Thyroid gland (tissue), 4 donors: Measurements from ENCODE around the gene PCYT1B. TPM values are rescaled to one million over a fixed set of nuclear protein-coding genes. Genes with fewer than 3 reads are reported as not detected.

Experiments
- DNase-seq, 2 donors: peaks; one replicate each; pipeline ENCODE4 v3.0.0-alpha.2; 2019
- H3K27ac ChIP-seq, 3 donors: fragments of 200-600 bp; sonication (generic); 1 replicate in 2 of 3; 2 replicates in 1 of 3; pipeline ENCODE4 v1.5.1; 2016 to 2019; ENCODE audit warnings: mild to moderate bottlenecking in 1 of 3, moderate library complexity in 1 of 3
- H3K27me3 ChIP-seq: fragments of 200-600 bp; sonication (generic); one replicate; pipeline ENCODE4 v1.5.1; 2019
- H3K36me3 ChIP-seq, 2 donors: fragments of 200-600 bp; sonication (generic); one replicate each; pipeline ENCODE4 v1.5.1; 2016 to 2019
- H3K4me1 ChIP-seq, 2 donors: fragments of 200-600 bp; sonication (generic); one replicate each; pipeline ENCODE4 v1.5.1; 2017 to 2019
- H3K4me3 ChIP-seq, 3 donors: fragments of 200-600 bp; sonication (generic); replicated peaks in 1 of 3; 1 replicate in 2 of 3; 2 replicates in 1 of 3; pipeline ENCODE4 v1.5.1; 2016; ENCODE audit warnings: mild to moderate bottlenecking in 1 of 3
- H3K9me3 ChIP-seq: fragments of 200-600 bp; sonication (generic); one replicate; pipeline ENCODE4 v1.5.1; 2017
- POLR2A ChIP-seq, 2 donors: fragments of 450-650 bp; IDR thresholded peaks; one replicate each; pipeline ENCODE4 v1.6.1; 2017; ENCODE audit warnings: antibody characterized with exemption in 2 of 2, mild to moderate bottlenecking in 2 of 2, moderate library complexity in 1 of 2
- WGBS, 2 donors: methylation state at CpG; one replicate each; pipeline ENCODE4 v1.1.5; 2017; 5-methylcytosine and 5-hydroxymethylcytosine counted together
- intact Hi-C: fragments of 100-400 bp; cut with DNase I; formaldehyde crosslinking; loops from one replicate; pipeline ENCODE4 v1.15.1; 2023
- small RNA-seq: library from RNA; depleted of rRNA; stranded (forward); fragments of <200 nt; gene quantifications from one replicate; pipeline ENCODE3, GENCODE V24; 2016
- total RNA-seq, 4 donors: library from RNA; depleted of rRNA; stranded (reverse); fragments of >200 nt; gene quantifications; one replicate each; pipeline ENCODE4 v1.2.3, GENCODE V29; 2016
- TF ChIP-seq, protein P1 (sequence below), 6 experiments: fragments of 200-600 bp in 3 of 6; fragments of 450-650 bp in 3 of 6; sonication (generic) in 3 of 6; IDR thresholded peaks; one replicate each; pipeline ENCODE4 v1.5.1; 2016 to 2019; ENCODE audit warnings: antibody characterized with exemption in 6 of 6, mild to moderate bottlenecking in 2 of 6, inconsistent platforms in 1 of 6, moderate library complexity in 1 of 6

PCYT1B gene
- total RNA-seq, 4 donors from 2014 or later, result 0.13 TPM; not detected in 3

DNA sequence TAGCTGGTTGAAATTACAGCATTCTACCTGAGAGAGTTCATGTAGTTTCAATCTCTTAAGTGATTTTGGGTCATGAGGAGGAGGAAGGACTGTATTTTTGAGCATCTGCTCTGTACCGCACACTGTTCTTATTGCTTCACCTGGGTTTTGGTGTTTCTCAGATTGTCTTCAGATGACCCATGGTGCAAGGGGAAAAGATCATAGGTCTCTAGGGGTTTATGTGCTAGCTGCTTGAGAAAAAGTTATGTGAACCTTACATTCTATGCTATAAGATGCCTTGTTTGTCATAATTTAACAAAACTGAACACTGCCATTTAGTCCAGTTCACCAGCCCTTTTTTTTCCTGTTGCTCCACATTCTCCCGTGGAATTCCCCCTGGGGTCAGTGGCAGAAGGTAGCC lies 121.7 kb downstream of the PCYT1B start:
- no peaks in the 10 kb centered on the region for H3K4me1 ChIP-seq
- 92 to 97% methylated on average over 2 of the region's 2 CpGs for WGBS, 2 donors
- no peak overlapping the region for H3K4me3 ChIP-seq
- H3K36me3 ChIP-seq, result no peaks in the 10 kb centered on the region
- H3K27me3 ChIP-seq, result no peaks in the 10 kb centered on the region
- no peak overlapping the region for H3K27ac ChIP-seq
- intact Hi-C loops, result no loop called here
- DNase-seq, result no peak
- H3K9me3 ChIP-seq, result no peaks in the 10 kb centered on the region
- TF ChIP-seq POLR2A (IDR thresholded peaks at IDR 0.05), result no peak
- TF ChIP-seq, protein P1, sequence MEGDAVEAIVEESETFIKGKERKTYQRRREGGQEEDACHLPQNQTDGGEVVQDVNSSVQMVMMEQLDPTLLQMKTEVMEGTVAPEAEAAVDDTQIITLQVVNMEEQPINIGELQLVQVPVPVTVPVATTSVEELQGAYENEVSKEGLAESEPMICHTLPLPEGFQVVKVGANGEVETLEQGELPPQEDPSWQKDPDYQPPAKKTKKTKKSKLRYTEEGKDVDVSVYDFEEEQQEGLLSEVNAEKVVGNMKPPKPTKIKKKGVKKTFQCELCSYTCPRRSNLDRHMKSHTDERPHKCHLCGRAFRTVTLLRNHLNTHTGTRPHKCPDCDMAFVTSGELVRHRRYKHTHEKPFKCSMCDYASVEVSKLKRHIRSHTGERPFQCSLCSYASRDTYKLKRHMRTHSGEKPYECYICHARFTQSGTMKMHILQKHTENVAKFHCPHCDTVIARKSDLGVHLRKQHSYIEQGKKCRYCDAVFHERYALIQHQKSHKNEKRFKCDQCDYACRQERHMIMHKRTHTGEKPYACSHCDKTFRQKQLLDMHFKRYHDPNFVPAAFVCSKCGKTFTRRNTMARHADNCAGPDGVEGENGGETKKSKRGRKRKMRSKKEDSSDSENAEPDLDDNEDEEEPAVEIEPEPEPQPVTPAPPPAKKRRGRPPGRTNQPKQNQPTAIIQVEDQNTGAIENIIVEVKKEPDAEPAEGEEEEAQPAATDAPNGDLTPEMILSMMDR (IDR thresholded peaks at IDR 0.05), result no peak

DNA sequence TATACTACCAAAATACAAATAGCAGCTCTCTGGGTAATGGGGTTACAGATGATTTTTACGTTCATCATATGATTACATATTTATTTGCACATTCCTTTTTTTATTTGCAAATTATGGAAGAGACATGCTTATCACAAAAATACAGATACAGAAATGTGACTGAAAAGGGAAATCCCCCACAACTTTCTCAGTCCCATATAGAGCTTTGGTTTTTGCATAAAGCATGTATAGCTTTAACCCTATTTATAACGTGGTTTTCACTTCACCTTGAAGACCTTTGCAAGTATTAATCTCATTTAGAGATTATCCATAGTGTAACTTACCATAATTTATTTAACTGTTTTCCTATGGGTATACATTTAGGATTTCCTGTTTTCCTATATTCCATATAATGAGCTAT lies 126.7 kb downstream of the PCYT1B start:
- Histone ChIP-seq H3K27ac (no peak overlapping the region), H3K36me3 (no peaks in the 10 kb centered on the region), H3K27me3 (no peaks in the 10 kb centered on the region), H3K9me3 (no peaks in the 10 kb centered on the region), H3K4me1 (no peaks in the 10 kb centered on the region), H3K4me3 (no peak overlapping the region)
- intact Hi-C loops, result no loop called here
- 99% methylated on average over 2 of the region's 2 CpGs for WGBS, 2 donors
- TF ChIP-seq POLR2A (IDR thresholded peaks at IDR 0.05), result no peak
- TF ChIP-seq, protein P1 (IDR thresholded peaks at IDR 0.05), result no peak
- no peak for DNase-seq

DNA sequence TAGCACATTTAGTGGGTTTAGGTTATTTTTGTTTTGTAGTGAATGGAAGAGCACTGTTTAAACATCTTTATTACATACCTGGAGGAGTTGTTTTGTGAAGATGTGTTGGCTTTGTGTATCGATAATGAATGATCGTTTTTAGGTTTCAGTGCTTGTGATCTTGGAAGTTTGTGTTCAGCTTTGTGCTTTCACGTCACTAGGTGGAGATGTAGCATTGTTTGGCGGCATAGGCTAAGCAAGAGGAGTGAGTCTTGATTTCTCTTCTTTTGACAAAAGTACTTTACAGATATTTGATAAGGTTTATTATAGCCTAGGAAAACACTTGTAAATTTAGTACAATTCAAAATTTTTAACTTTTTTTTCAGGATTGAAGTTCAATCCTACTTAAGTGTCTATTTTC lies 131.7 kb downstream of the PCYT1B start:
- Histone ChIP-seq H3K4me1 (no peaks in the 10 kb centered on the region), H3K9me3 (no peaks in the 10 kb centered on the region), H3K36me3 (no peaks in the 10 kb centered on the region), H3K27me3 (no peaks in the 10 kb centered on the region), H3K4me3 (no peak overlapping the region), H3K27ac (no peak overlapping the region)
- no peak for DNase-seq
- TF ChIP-seq, protein P1 (IDR thresholded peaks at IDR 0.05), result peak in 1 of 6 experiments; percentile 21
- TF ChIP-seq POLR2A (IDR thresholded peaks at IDR 0.05), result no peak
- WGBS, 2 donors, result 51 to 54% methylated on average over 4 of the region's 4 CpGs
- intact Hi-C loops, result no loop called here

DNA sequence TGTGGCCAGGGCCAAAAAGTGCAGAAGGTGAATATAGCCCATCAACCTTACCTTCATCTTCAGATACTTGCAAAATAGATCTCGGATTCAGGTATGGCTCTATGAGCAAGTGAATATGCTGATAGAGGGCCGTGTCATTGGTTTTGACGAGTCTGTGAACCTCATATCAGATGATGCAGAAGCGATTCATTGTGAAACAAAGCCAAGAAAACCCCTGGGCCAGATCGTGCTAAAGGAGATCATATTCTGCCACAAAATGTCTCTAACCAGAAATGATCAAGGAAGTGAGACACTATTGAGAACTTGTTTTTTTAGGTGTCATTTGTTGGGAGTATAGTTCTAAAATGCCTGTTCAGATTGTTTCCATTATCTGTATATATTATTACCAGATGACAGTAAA lies 133.7 kb downstream of the PCYT1B start:
- H3K9me3 ChIP-seq, result no peaks in the 10 kb centered on the region
- DNase-seq, result no peak
- no peak overlapping the region for H3K4me3 ChIP-seq
- 69 to 91% methylated on average over 2 to 5 of the region's 5 CpGs for WGBS, 2 donors
- no peak overlapping the region for H3K27ac ChIP-seq
- no peaks in the 10 kb centered on the region for H3K27me3 ChIP-seq
- H3K36me3 ChIP-seq, result no peaks in the 10 kb centered on the region
- H3K4me1 ChIP-seq, result no peaks in the 10 kb centered on the region
- TF ChIP-seq, protein P1 (IDR thresholded peaks at IDR 0.05), result no peak
- TF ChIP-seq POLR2A (IDR thresholded peaks at IDR 0.05), result no peak
- intact Hi-C loops, result no loop called here

DNA sequence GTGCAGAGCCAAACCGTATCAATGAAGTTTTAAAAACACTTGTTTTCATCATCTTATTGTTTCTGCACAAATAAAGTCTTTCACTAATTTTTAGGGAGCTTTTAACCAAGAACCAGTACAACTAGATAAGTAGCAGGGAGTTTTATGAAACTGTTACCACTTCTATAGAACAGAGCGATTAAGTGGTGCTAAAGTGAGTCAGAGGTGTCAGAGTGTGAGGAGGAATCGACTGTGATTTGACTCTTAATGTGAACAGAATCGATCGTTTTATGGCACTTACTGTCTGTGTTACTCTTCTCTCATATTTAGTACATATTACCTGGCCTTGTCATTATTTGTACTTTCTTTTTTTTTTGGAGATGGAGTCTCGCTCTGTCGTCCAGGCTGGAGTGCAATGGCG lies 138.8 kb downstream of the PCYT1B start:
- DNase-seq, result no peak
- WGBS, 2 donors, result 93 to 95% methylated on average over 6 to 8 of the region's 8 CpGs

More for the DNA sequence above, 138.8 kb downstream of the PCYT1B start:
- Histone ChIP-seq H3K9me3 (no peaks in the 10 kb centered on the region), H3K36me3 (no peaks in the 10 kb centered on the region), H3K27ac (no peak overlapping the region), H3K27me3 (no peaks in the 10 kb centered on the region), H3K4me1 (no peaks in the 10 kb centered on the region), H3K4me3 (no peak overlapping the region)
- intact Hi-C loops, result no loop called here
- TF ChIP-seq, protein P1 (IDR thresholded peaks at IDR 0.05), result no peak
- no peak for TF ChIP-seq POLR2A (IDR thresholded peaks at IDR 0.05)

Small RNA genes within 50 kb of the gene (small RNA-seq; reads per million reads assigned to genes)
- not detected for gene SNRPEP9

Other genes with a start within 250 kb of the PCYT1B start
- 10 to 100 TPM; 15.2 to 25.9 (median 24.0) TPM for gene PDK3, start 182.1 kb downstream of the PCYT1B start, total RNA-seq
- gene POLA1, start 46.6 kb upstream of the PCYT1B start, total RNA-seq, result 10 to 100 TPM in 1 of 4 donors, 1 to 10 TPM in 3; 8.5 to 18.9 (median 8.8) TPM